ENCODE data around the gene SETD7.
"Not testable (repeated sequence)": the region's sequence is repeated elsewhere in the genome, so short reads cannot be mapped to it uniquely, and the experiment has no call there.

Gene SETD7

DNA sequence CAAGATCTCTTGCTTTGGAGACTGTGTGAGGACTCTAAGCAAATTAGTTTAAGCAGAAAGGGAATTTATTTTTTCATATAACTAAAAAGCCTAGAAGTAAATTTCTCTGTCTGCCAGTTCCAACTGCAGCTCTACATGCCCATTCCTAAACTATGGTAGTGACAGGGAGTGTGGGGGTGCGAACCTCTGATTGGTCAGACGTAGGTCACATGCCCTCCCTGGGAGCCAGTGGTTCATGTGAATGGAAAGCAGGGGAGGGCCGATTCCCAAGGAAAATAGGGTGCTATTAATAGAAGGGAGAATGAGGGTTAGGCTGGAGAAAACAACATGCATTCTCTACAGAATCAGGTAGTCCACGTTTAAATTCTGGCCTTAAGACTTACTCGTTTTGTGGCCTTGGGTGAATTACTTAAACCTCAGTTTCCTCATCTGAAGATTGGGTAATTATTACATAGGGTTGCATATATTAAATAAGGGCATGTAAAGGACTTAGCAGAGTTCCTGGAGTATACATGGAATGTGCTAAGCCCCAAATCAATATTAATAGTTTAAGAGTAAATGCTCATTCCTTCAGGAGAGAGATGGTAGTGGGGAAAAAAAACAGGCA is 94.9 kb downstream of the SETD7 start:
- no peak for FAIRE-seq

DNA sequence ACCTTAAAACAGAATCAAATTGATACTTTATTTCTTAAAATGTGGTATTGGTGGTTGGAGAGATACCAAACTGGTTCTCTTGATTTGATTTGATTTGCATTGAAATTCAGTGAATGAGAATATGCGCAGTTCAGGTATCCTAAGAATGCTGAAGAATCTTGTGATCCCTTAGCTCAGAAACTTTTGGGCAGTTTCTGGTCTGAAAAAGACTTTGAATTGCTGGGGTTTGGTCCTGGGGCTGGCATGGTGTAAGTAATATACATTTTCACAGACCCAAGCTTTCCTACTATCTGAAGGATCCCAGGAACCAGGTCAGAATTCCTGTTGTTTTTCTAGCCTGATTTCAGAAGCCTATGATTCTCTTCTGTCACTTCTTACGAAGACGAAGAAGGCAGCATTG is 95.5 kb downstream of the SETD7 start:
- no peak for FAIRE-seq

DNA sequence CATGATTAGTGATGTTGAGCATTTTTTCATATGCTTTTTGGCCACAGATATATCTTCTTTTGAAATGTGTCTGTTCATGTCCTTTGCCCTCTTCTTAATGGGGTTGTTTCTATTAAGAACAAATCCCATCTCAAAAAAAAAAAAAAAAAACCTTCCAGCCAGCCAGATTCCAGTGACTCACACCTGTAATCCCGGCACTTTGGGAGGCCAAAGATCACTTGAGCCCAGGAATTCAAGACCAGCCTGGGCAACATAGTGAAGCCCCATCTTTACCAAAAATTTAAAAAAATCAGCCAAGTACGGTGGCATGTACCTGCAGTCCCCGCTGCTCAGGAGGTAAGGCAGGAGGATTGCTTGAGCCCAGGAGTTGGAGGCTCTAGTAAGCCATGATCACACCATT is 97.0 kb downstream of the SETD7 start:
- no peak for FAIRE-seq

DNA sequence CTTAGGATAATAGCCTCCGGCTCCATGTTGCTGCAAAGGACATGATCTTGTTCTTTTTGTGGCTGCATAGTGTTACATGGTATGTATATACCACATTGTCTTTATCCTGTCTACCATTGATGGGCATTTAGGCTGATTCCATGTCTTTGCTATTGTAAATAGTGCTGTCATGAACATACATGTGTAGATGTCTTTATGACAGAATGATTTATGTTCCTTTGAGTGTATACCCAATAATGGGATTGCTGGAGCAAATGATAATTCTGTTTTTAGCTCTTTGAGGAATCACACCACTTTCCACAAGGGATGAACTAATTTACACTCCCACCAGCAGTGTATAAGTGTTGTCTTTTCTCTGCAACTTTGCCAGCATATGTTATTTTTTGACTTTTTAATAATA is 97.5 kb downstream of the SETD7 start:
- FAIRE-seq = no peak

DNA sequence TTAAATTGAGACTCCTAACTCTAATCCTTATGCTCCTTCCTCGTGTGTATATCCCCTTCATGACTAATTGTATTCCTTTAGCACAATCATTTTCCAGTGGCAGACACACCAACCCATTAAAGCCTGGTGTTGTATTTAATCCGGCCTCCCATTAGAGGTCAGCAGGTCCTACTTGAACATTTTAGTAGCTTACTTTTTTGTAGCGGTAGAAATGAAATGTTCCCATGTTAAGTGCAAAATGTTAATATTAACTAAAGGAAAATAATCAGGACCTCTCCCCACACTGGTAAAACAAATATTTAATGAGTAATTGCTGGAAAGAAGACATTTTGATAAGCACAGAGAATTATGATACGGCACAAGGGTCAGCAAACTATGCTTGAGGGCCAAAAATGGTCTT is 98.7 kb downstream of the SETD7 start:
- FAIRE-seq = no peak

DNA sequence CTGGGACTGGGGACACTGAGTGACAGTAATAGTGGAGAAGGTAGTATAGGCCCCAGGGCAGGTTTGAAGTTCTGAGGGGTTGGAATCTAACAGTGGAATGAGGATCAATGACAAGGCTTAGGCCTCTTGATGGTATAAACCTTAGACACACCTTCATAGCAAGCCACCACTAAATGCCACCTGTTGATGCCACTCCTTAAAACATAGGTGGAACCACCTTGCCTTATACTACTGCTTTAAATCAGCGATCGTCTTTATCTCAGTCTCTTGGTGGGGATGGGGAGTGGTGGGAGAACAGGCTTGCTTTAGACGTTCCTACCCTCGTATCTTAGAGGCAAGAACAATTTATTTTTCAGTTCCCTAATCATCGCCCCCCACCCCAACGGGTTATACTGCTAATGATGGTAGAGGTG is 100.9 kb downstream of the SETD7 start:
- no peak for FAIRE-seq

DNA sequence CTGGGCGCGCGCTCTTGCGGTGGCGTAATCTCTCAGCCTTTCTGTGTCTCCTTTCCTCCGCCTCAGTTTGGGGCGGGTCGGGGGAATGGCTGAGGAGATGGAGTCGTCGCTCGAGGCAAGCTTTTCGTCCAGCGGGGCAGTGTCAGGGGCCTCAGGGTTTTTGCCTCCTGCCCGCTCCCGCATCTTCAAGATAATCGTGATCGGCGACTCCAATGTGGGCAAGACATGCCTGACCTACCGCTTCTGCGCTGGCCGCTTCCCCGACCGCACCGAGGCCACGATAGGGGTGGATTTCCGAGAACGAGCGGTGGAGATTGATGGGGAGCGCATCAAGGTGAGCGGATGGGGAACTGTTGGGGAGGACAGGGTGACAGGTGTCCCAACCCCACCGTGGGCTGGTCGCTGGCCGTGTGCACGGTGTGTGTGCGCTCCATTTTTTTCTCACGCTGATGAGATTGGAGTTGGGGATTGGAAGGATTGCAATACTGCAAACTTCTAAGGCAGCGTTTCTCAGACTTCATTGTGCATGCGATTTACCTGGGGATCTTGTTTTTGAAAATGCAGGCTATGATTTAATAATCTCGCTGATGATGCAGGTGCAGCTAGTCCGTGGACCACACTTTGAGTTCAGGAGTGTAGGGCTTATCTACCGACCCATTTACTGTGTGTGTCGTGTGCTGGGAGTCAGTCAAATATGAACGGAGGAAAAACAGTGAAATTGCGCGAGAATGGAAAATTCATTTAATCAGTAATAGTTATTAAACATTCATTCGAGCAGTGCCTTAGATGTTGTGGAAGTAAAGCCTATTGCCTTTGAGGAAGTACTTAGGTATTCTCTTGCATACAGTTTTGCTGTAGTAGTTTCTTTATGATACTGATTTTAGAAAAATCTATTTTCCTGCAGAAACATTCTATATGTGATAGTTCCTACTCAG is 101.6 kb downstream of the SETD7 start, which contains the start of gene RAB33B:
RAB33B (plus strand) TSS at position 11 of the 935 bp plus-strand sequence; CDS start at position 86, 75 bp downstream.
- FAIRE-seq = no peak

DNA sequence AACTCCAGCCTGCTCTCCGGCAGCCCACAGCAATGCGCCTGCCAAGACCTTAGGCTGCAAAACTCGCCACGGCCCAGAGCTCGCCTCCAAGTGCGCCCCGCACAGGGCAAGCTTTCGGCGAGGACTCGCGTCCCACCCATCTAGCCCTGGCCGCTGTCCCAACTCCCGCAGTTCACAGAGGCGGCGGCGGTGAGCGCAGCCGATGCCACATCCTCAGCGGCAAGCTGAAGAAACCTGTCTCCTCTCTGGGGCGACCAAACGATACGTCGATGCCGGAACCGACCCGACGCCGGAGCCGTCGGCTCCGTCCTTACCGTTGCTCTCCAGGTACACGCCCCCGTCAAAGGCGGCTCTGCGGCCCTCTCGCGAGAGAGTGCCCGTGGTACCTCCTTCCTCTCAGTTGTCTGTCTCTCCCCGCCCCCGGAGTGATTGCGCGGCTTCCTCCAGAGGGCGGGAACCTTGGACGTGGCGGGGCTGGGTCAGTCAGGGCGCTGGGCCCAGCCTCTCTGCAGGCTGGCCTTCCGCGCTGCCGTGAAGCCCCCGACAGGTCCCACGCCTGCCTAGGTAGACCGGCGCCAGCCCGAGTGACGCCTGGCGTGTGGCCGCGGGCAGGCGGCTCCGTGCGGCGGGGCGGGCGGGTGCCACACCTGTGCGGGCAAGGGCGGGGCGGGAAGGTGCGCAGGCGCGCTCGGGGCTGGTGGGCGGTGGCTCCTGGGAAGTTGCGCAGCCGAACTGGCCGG is 102.5 kb downstream of the SETD7 start:
- FAIRE-seq = peak; percentile 46

DNA sequence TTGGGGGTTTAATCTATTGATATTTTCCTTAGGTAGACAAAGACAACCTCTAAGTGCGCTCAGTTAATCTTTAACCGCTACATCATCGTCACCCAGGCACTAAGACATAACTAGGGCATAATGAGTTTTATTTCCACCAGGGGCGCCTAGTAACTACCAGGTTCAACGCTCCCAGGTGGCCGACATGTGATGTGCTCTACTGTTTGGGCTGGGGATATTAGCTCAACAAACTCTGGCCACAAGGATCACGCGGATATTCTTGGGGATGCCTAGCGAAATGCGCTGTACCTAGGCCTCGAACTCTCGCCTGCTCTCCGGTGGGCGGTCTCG is 103.0 kb downstream of the SETD7 start:
- FAIRE-seq = no peak

DNA sequence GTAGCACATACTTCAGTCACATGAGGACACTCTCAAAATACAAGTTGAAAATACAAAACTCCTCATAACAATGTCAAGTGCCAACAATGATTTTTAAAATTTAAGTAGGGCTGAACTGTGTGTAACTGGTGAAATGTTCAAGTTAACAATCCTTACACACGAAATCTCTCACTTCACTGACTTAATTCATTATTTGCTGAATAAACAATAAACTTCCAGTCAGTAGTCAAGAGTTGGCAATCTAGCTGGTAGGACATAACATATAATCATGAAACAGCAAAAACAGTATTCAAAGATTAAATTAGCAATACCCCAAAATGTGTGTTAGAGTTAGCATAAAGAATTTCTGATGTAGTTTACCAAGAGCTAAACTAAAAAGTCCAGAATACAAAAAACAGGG is 104.0 kb downstream of the SETD7 start:
- no peak for FAIRE-seq

DNA sequence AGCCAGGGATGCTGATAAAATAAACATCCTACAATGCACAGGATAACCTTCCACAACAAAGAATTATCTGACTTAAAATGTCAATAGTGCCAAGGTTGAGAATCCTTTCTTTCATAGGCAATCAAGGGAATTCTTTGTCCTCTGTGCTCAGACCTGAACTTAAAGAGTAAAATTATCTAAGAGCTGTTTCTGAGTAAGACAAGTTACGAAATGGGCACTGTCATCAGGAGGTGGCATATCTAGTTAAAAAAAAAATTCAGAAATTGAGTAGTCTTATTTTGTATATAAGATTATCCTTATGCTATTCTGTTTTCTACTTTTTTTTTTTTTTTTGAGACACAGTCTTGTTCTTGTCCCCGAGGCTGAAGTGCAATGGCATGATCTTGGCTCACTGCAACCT is 105.4 kb downstream of the SETD7 start:
- no peak for FAIRE-seq

DNA sequence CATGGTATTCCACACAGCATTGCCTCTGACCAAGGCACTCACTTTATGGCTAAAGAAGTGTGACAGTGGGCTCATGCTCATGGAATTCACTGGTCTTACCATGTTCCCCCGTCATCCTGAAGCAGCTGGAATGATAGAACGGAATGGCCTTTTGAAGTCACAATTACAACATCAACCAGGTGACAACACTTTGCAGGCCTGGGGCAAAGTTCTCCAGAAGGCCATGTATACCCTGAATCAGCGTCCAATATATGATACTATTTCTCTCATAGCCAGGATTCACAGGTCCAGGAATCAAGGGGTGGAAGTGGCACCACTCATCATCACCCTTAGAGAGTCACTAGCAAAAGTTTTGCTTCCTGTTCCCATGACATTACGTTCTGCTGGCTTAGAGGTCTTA is 108.9 kb downstream of the SETD7 start:
- FAIRE-seq = not testable (repeated sequence)

Measured in endometrium (tissue), 2 donors.